Vagina (tissue), 2 donors: ENCODE data around the gene DGCR2.

ENCODE experiments used
- POLR2A ChIP-seq, 2 donors: fragments of 450-650 bp; IDR thresholded peaks; one replicate each; pipeline ENCODE4 v1.6.1; 2017; ENCODE audit warnings: antibody characterized with exemption in 2 of 2, mild to moderate bottlenecking in 2 of 2, moderate library complexity in 2 of 2
- TF ChIP-seq, protein P1 (sequence below), 3 experiments: fragments of 450-650 bp in 2 of 3; fragments of 200-600 bp in 1 of 3; sonication (generic) in 1 of 3; IDR thresholded peaks; one replicate each; pipeline ENCODE4 v1.5.1; 2017 to 2019; ENCODE audit warnings: antibody characterized with exemption in 3 of 3, mild to moderate bottlenecking in 2 of 3, moderate library complexity in 2 of 3

DNA sequence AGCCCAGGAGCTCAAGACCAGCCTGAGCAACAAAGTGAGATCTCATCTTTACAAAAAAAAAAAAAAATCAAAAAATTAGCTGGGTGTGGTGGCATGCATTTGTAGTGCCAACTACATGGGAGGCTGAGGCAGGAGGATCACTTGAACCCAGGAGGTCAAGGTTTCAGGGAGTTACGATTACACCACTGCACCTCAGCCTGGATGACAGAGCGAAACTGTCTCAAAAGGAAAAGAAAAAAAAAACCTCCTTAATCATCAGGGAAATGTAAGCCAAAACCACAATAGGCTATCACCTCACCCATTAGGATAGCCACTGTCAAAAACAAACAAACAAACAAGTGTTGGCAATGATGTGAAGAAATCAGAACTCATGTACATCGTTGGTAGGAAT, 13.4 kb downstream of the DGCR2 start:
- TF ChIP-seq, protein P1, sequence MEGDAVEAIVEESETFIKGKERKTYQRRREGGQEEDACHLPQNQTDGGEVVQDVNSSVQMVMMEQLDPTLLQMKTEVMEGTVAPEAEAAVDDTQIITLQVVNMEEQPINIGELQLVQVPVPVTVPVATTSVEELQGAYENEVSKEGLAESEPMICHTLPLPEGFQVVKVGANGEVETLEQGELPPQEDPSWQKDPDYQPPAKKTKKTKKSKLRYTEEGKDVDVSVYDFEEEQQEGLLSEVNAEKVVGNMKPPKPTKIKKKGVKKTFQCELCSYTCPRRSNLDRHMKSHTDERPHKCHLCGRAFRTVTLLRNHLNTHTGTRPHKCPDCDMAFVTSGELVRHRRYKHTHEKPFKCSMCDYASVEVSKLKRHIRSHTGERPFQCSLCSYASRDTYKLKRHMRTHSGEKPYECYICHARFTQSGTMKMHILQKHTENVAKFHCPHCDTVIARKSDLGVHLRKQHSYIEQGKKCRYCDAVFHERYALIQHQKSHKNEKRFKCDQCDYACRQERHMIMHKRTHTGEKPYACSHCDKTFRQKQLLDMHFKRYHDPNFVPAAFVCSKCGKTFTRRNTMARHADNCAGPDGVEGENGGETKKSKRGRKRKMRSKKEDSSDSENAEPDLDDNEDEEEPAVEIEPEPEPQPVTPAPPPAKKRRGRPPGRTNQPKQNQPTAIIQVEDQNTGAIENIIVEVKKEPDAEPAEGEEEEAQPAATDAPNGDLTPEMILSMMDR (IDR thresholded peaks at IDR 0.05), result no peak
- no peak for TF ChIP-seq POLR2A (IDR thresholded peaks at IDR 0.05)
